GM19372 (cell line): ENCODE measurements around the gene ACSM5.
"Not testable (repeated sequence)": the region's sequence is repeated elsewhere in the genome, so short reads cannot be mapped to it uniquely, and the experiment has no call there.

Experiments used
- ATAC-seq: cut with Tn5 transposase; IDR thresholded peaks from one replicate; pipeline ENCODE4 v1.9.1; 2021; ENCODE audit warnings: mild to moderate bottlenecking, low read depth, moderate library complexity; ENCODE audit not compliant: unreplicated experiment

Gene ACSM5

GRCh38 chr16:20398603-20399002 lies 10.7 kb upstream of the ACSM5 start:
- ATAC-seq: no peak

- no peak for ATAC-seq
Observed at GRCh38 chr16:20399185-20399584, 10.1 kb upstream of the ACSM5 start.

- ATAC-seq: no peak
Observed at GRCh38 chr16:20401066-20401465, 8.3 kb upstream of the ACSM5 start.

GRCh38 chr16:20401475-20402016 lies 7.8 kb upstream of the ACSM5 start:
- no peak for ATAC-seq

GRCh38 chr16:20402651-20403050 lies 6.7 kb upstream of the ACSM5 start:
- no peak for ATAC-seq

GRCh38 chr16:20404637-20405036 lies 4.7 kb upstream of the ACSM5 start, which contains the start of gene PDILT:
PDILT (minus strand) TSS chr16:20404737; CDS start chr16:20399300, 5,437 bp downstream.
- no peak for ATAC-seq

- no peak for ATAC-seq
Observed at GRCh38 chr16:20410121-20410723, 888 bp downstream of the ACSM5 start.

- no peak for ATAC-seq
Observed at GRCh38 chr16:20411055-20411454, 1.7 kb downstream of the ACSM5 start.

GRCh38 chr16:20415541-20415940 lies 6.2 kb downstream of the ACSM5 start:
- no peak for ATAC-seq

GRCh38 chr16:20419093-20419492 lies 9.8 kb downstream of the ACSM5 start:
- not testable (repeated sequence) for ATAC-seq

GRCh38 chr16:20421748-20422147 lies 12.4 kb downstream of the ACSM5 start:
- ATAC-seq: not testable (repeated sequence)

GRCh38 chr16:20423772-20424128 lies 14.4 kb downstream of the ACSM5 start:
- ATAC-seq: not testable (repeated sequence)

GRCh38 chr16:20424129-20424866 lies 15.0 kb downstream of the ACSM5 start:
- no peak for ATAC-seq

- ATAC-seq: not testable (repeated sequence)
Observed at GRCh38 chr16:20427401-20427797, 18.1 kb downstream of the ACSM5 start.

- not testable (repeated sequence) for ATAC-seq
Observed at GRCh38 chr16:20429499-20429898, 20.2 kb downstream of the ACSM5 start.

GRCh38 chr16:20430480-20430879 lies 21.1 kb downstream of the ACSM5 start:
- not testable (repeated sequence) for ATAC-seq

GRCh38 chr16:20430948-20431347 lies 21.6 kb downstream of the ACSM5 start:
- ATAC-seq: no peak

- ATAC-seq: not testable (repeated sequence)
Observed at GRCh38 chr16:20438950-20439349, 29.6 kb downstream of the ACSM5 start.

GRCh38 chr16:20439820-20440231 lies 30.5 kb downstream of the ACSM5 start:
- not testable (repeated sequence) for ATAC-seq

GRCh38 chr16:20440731-20441130 lies 31.4 kb downstream of the ACSM5 start:
- not testable (repeated sequence) for ATAC-seq

GRCh38 chr16:20441191-20441590 lies 31.9 kb downstream of the ACSM5 start:
- no peak for ATAC-seq

GRCh38 chr16:20441859-20442258 lies 32.5 kb downstream of the ACSM5 start:
- not testable (repeated sequence) for ATAC-seq
